KOPT-K1 (cell line): ENCODE measurements around the gene NGF.

Source experiments
- H3K27ac ChIP-seq: fragments of 200-600 bp; sonication (generic); 2 replicates; pipeline ENCODE4 v1.5.1; 2016; ENCODE audit warnings: antibody characterized with exemption, mild to moderate bottlenecking, low read depth, low read length; ENCODE audit not compliant: poor library complexity, severe bottlenecking
- H3K36me3 ChIP-seq: fragments of 200-600 bp; sonication (generic); 2 replicates; pipeline ENCODE4 v1.5.1; 2017; ENCODE audit warnings: antibody characterized with exemption, mild to moderate bottlenecking, low read length, moderate library complexity; ENCODE audit not compliant: insufficient read depth
- H3K9me3 ChIP-seq: fragments of 200-600 bp; sonication (generic); 2 replicates; pipeline ENCODE4 v1.5.1; 2017; ENCODE audit warnings: antibody characterized with exemption, low read length, mild to moderate bottlenecking; ENCODE audit not compliant: insufficient read depth, poor library complexity, severe bottlenecking

NGF gene

DNA sequence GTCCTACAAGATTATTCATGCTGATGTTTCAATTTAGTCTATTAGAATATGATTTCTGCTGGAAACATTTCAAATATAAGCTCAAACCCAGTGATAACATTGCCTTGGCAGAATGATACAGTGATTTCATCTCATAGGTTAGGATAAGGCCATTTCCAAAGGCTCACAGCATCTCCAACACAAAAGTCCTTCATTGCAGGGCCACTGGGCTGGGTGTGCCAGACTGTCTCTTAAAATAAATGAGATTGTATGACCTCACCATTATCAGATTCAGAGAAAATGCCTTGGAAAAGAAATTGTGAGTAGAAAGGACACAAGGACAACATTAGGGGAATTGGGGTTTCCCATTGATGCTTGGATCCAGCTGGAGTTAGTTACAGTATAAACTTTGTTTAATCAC is 30.4 kb downstream of the NGF start:
- Histone ChIP-seq H3K9me3 (no peaks in the 10 kb centered on the region), H3K27ac (no peak overlapping the region)

DNA sequence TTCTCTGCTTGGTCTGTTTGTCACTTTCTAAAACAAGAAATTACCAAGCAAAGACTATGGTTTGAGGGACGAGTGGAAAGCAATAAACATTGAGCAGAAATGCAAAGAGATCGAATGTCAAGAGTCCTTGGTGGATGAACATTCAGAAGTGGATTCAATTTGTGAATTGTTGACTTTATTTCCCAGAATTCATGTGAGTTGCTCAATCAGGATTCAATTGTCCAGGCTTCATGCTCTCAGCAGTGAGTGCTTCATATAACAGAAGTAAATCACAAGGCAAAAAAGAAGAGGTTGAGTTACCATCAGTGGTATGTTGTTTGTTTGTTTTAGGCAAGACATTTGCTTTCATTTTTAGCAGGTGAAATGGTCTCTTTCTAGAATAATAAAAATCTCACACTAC is 31.9 kb downstream of the NGF start:
- Histone ChIP-seq H3K36me3 (no peaks in the 10 kb centered on the region), H3K27ac (no peak overlapping the region), H3K9me3 (no peaks in the 10 kb centered on the region)

More for the DNA sequence above, 30.4 kb downstream of the NGF start:
- H3K36me3 ChIP-seq, result no peaks in the 10 kb centered on the region

DNA sequence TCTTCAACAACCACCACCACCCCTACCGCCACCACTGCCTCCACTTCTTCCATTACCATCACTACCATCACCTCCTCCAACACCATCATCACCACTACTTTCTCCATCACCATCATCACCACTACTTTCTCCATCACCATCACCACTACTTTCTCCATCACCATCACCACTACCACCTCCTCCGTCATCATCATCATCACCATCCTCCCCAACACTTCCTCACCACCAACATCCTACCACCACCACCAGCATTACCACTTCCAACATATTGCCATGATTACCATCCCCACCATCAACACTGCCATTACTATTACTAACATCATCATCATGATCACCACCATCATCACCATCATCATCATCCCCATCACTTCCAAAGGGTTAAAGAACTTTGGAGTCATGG is 34.7 kb downstream of the NGF start:
- no peak overlapping the region for H3K27ac ChIP-seq
- H3K36me3 ChIP-seq, result no peaks in the 10 kb centered on the region
- H3K9me3 ChIP-seq, result no peaks in the 10 kb centered on the region

DNA sequence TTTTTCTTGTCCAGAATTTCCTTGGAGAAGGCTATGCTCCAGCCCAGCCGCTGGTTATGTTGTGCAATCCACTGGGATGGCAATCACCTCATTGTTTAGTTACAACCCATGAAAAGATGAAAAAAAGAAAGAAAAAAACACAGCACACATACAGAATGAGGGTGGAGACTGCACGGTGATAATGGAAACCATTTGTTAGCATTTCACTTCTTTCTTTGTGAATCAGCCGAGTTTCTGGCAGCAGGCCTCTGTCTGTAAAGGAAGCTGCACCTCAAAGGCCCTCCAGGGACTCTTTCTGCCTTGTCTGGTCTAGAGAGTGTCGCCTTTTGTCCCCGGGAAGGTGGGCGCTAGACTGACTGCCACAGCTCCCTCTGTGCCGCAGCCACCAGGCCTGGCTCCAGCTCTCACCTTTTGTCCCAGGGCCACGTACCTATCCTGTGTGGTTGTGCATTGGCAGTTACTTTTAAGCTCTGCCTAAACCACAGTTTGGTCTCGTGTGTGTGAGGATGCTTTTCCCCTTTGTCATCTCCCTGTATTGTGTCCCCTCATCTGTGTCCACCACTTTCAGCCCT is 35.6 kb downstream of the NGF start:
- Histone ChIP-seq H3K27ac (no peak overlapping the region), H3K36me3 (no peaks in the 10 kb centered on the region), H3K9me3 (no peaks in the 10 kb centered on the region)

DNA sequence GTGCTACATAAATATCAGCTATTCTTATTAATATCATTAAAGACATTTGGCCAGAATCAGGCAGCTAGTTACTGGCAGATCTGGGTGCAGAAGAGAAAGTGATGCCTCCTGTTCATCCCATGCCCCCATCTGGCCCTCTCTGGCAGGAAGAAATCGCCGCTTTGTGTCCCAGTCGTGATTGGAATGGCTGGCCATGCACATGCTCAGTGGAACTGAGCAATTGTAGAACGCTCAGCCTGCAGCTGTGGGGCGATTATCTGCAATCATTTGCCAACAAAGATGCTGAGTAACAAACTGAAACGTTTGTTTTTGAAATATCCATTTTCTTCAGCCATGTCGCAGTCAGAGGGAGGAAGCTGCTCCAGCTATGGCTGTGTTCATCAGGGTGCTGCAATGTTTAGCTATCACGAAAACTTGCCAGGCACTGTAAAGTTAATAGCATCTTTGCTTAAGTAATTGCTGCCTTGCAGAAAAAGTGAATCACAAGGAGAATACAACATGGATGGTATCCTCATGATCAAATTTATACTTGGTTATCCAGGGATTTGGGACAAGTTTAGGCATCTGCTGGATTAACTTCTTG is 36.5 kb downstream of the NGF start:
- H3K27ac ChIP-seq, result no peak overlapping the region

DNA sequence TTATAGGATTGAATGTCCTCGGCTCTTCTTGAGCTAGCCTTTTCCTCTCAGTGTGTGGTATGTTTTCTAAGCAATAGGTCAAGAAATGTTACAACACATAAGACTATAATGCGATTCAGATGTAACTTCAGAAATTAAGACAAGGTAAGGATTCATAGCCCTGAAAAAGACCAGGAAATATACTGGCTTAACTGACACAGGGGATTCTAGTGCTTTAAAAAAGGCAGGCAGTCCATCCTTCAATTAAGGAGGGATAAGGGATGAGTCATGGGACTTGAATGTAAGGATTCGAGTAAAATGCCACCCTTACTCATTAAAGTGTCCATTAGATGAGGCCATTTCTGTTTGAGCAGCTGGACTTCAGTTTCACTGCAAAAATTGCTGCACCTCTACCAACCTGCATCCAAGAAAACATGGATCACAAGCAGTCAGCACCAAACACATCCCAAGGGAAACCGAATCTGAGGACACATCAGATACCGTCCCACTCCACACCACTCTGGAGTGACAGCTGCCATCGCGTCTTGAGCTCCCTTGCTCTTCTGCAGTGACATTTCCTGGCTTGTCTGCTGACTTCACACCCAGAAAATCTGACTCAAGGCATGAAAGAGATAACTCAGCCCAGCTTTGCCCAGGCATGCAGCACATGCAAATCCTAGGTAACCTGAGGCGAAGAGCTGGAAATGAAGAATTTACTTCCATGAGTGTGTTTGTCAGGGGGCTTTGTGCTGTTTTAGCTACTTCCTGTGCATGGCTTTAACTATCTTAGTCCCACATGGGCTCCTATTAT is 37.8 kb downstream of the NGF start:
- Histone ChIP-seq H3K9me3 (no peaks in the 10 kb centered on the region), H3K36me3 (no peaks in the 10 kb centered on the region), H3K27ac (no peak overlapping the region)

More for the DNA sequence above, 36.5 kb downstream of the NGF start:
- Histone ChIP-seq H3K36me3 (no peaks in the 10 kb centered on the region), H3K9me3 (no peaks in the 10 kb centered on the region)

DNA sequence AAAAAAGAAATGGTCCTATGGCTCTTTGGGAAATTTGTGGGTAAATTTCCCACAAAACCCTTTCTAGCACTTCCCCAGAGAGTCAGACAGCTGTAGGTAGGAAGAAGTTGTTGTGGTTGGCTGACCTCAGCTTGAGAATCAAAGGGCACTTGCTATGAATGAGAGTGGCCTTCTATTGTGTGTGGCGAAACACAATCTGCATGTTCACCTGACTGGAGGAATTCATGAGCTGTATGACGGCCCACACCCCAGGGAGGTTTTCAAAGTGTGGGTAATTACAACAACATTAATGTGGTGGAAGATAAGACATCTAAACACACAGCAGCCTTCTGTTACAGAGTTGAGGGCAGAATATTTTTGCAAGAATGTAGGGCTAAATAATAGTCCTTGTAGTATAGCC is 38.8 kb downstream of the NGF start:
- Histone ChIP-seq H3K27ac (no peak overlapping the region), H3K36me3 (no peaks in the 10 kb centered on the region), H3K9me3 (no peaks in the 10 kb centered on the region)

DNA sequence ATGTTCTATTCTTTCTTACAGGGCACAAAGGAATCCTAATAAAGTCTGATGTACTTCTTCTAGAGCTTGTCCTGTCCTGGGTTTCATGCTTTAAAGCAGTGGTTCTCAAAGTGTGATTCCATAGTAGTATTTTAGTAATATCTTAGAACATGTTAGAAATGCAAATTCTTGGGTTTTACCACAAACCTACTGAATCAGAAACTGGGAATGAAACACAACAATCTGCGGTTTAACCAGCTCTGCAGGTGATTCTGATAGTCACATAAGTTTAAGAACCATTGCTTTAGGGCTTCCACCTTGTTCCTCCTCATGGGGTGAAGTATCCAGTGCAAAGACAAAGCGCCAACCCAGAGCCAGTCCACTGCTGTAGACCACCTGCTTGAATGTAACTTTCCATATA is 41.1 kb downstream of the NGF start:
- no peak overlapping the region for H3K27ac ChIP-seq
- no peaks in the 10 kb centered on the region for H3K36me3 ChIP-seq
- H3K9me3 ChIP-seq, result no peaks in the 10 kb centered on the region

DNA sequence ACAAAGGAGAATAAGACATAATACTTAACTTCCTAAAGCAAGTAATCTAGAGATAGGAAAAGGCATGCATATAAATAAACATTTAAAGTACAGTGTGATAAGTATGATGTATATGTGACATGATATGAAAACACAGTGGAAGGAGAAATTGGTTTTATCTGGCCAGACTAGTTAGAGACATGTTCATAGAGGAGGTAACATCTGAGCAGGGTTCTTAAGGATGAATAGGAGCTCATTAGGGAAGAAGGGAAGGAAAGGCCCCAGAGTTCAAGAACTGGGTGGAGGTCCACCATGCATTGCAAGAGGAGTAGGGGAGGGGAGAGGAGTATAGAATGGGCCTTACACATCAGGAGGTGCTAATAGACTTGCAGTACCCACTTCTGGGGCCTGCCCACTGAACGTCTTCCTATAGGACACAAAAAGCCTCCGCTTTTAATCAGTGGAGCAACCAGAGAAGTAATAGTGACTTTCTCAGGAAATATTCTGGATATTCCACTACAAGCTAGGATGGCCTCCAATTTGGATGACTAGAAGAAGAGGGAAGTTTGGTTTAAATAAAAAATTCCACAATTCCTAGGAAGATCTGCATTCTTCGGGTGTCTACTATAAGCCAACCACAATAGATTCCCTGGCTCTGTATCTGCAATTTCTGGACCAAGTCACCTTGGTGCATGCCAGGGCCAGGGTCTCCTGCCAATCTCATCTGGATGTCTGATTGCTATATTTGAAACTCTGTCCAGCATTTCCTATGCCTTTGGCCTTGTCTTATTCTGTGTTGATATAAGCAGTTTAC is 41.9 kb downstream of the NGF start:
- no peaks in the 10 kb centered on the region for H3K36me3 ChIP-seq
- H3K27ac ChIP-seq, result no peak overlapping the region

DNA sequence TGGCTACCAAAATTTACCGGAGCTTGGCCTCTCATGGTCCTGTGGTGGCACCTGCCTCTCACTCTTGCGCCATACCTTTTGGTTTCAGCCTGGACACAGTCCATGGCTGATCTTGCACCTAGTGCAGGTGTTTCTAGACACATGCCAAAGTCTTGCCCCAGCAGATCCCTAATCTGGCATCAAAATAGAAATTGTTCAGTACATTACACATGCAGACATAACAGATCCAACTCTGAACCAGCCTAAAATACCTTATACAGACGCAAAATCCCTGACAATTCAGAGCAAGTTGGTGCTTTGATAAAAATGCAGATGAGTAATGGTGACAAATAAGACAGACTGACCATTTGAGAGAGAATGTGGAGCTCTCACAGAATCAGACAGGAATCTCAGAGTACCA is 44.1 kb downstream of the NGF start:
- no peak overlapping the region for H3K27ac ChIP-seq
- H3K36me3 ChIP-seq, result no peaks in the 10 kb centered on the region
- H3K9me3 ChIP-seq, result no peaks in the 10 kb centered on the region

More for the DNA sequence above, 41.9 kb downstream of the NGF start:
- H3K9me3 ChIP-seq, result no peaks in the 10 kb centered on the region

DNA sequence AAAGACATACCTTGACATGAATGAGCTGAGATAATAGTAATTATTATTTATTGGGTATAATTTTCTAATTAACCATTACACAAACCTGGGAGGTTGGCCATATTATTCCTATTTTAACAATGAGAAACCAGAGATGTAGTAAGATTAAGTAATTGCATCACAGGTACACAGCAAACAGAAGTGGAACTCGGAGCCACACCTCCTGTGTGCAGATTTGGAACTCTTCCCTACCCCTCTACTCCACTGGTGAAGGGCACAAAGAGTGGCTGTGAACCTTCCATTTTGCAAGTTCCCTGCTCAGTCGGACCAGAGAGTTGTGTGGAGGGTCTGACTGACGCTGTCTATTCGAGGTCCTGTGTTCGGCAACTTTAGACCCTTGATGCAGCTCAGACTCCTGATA is 45.0 kb downstream of the NGF start:
- H3K9me3 ChIP-seq, result no peaks in the 10 kb centered on the region
- no peak overlapping the region for H3K27ac ChIP-seq
- no peaks in the 10 kb centered on the region for H3K36me3 ChIP-seq

DNA sequence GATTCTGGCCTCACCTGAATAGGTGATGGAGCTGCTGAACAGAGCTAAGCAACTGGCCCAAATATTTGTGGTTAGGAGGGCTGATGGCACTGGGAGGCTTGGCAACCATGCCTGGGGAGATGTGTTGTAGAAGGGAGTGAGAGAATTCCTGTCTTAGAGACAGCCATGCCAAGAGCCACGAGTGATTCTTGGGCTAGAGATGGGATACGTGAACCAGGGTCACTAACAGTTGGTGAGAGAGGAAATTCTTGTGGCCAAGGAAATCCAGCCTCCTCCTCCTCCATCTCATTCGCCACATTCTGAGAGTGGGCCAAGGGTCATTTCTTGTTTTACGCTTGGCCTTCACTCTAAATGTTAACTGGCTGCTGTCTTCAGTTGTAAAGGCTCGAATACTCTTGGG is 46.3 kb downstream of the NGF start:
- Histone ChIP-seq H3K36me3 (no peaks in the 10 kb centered on the region), H3K9me3 (no peaks in the 10 kb centered on the region), H3K27ac (no peak overlapping the region)

DNA sequence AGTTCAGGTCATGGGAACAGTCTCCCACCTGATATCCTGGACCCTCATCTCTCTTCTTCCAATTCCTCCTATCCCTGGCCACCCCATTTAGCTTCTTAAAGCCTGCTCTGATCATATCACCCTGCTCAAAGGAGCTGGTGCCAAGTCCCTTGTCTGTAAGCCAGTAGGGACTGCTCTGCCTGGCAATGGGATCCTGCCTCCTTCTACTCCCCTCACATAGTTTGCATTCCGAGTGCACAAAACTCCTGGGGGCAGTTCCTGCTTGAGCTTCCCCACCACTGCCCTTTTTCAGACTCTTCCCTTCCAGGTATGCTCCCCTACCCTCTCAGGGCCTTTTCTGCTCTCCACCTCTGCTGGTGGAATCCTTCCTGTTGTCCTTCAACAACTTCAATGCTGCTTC is 48.1 kb downstream of the NGF start:
- Histone ChIP-seq H3K27ac (no peak overlapping the region), H3K9me3 (no peaks in the 10 kb centered on the region), H3K36me3 (no peaks in the 10 kb centered on the region)

DNA sequence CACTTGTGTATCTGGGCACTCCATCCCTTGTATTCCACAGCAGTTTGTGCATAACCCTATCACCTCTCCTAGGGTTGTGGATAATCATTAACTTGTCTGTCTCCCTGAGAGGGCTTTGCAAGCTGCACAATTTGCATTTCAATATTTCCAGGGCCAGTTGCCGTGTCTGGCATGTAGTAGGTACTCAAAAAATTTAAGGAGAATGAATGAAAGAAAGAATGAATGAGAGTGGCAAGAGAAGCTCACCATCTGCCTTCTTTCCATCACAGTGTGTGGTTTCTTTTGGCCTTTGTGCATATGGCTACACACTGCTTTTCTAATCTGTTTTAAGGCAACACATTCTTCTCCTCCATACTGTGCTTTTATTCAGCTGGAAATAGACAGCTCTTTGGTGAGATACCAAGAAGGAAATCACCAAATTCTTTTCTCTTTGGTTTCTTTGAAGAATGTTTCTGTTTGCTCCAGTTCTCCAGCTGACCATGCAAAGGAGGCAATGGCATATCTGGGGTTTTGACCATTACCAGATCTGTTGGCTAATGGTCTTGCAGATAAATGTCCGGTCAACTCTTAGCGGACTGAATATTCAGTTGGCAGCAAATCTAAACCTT is 49.4 kb downstream of the NGF start:
- no peaks in the 10 kb centered on the region for H3K9me3 ChIP-seq
- no peaks in the 10 kb centered on the region for H3K36me3 ChIP-seq
- no peak overlapping the region for H3K27ac ChIP-seq
